GM21360 (cell line): Measurements from ENCODE around the gene ZNF140.

Source experiments
- ATAC-seq: cut with Tn5 transposase; IDR thresholded peaks from one replicate; pipeline ENCODE4 v1.9.1; 2021; ENCODE audit warnings: mild to moderate bottlenecking, moderate library complexity; ENCODE audit not compliant: unreplicated experiment

The ZNF140 gene

DNA sequence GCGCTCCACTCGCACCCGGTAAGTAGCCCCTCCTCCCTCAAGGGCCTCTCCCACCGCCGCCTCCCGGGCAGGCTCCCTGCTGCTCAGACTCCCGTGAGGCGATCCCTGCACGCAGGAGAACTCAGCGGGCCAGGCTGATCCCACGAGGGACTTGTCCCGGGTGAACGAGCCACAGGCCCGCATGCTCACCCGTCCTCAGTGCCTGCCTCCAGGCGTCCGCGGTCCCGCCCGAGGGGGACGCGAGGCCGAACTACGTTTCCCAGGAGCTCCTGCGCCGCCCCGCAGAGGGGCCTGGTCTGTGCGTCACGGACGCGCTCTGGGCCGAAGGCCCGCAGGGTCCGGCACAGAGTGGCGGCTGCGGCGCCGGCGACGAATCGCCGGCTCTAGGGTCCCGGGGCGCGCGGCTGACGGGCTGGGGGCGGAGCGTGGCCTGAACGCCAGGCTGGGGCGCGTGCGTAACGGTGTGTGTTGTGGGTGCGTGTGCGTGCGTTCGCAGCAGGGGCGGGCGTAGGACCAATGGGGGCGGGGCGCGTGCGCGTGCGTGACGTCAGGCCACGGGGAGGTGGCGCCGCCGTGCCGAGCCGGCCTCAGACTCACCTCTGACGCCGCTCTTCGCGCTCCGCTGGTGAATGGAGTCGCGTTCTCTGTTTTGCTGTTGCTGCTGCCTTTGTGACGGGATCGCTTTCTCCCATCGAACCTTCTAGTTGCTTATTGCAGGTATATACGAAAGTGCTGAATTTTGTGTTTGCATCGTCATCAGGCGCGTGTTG lies 49.5 kb downstream of the ZNF140 start, which contains the start of the genes ZNF10 and ZNF891:
TSS of gene ZNF10 (plus strand) at position 590 of the 770 bp plus-strand sequence. CDS start 13,866 bp downstream, outside the sequence.
TSS of gene ZNF891 (minus strand) at position 237 of the 770 bp plus-strand sequence. CDS start 8,356 bp downstream, outside the sequence.
- peak; percentile 96 for ATAC-seq

- peak; percentile 2 for ATAC-seq
Measured at GRCh38 chr12:133130808-133131128, 50.0 kb downstream of the ZNF140 start.

- ATAC-seq = no peak
Measured at GRCh38 chr12:133135747-133136146, 55.0 kb downstream of the ZNF140 start.

DNA sequence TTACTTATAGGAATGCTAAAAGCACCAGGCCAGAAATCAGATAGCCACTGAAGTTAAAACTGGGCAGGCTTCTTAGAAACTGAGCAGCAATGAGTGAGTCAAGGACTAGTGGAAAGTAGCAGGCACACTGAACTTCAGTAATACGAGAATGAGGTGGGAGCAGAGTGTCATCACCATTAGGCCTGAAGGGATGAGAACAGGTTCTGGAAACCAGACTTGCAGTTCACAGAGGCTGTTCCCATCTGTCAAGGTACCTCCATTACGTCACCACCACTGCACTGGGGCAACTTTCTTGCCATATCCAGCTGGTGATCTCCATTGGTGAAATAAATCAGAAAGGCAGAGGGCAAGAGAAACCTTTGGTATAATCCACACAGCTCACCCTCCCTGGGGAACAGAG lies 65.3 kb downstream of the ZNF140 start:
- ATAC-seq = no peak

- no peak for ATAC-seq
Measured at GRCh38 chr12:133156125-133156690, 75.5 kb downstream of the ZNF140 start.
